Measurements from ENCODE around the gene UGT3A2. TPM values are rescaled to one million over a fixed set of nuclear protein-coding genes. Genes with fewer than 3 reads are reported as not detected.
A peak's percentile ranks its signal among the peaks of the same experiment; 100 is the strongest.

UGT3A2 gene
- total and polyA plus RNA-seq, 12 donors, result 0.08 to 1.7 (median 0.20) TPM; not detected in 4

GRCh38 chr5:36079200-36079781 lies 12.6 kb upstream of the UGT3A2 start:
- Histone ChIP-seq H3K27me3 (no peaks in the 10 kb centered on the region), H3K27ac (no peak overlapping the region), H3K4me1 (replicated peaks in 1 of 2) (no peaks in the 10 kb centered on the region), H3K36me3 (replicated peaks in 1 of 2) (no peaks in the 10 kb centered on the region), H3K4me3 (no peak overlapping the region), H3K9me3 (replicated peaks in 1 of 3) (no peaks in the 10 kb centered on the region)
- no peak for TF ChIP-seq POLR2A (IDR thresholded peaks at IDR 0.05)
- TF ChIP-seq CTCF (IDR thresholded peaks at IDR 0.05), result peak; percentile 42 to 63 (median 56)
- intact Hi-C loops (cut with DNase I), result no loop called here
- 22 to 30% (median 28%) methylated on average over 10 of the region's 10 CpGs for WGBS, 4 donors
- DNase-seq, result peak in 6 of 7 donors; percentile 13 to 55 (median 26)

GRCh38 chr5:36078430-36078829 lies 11.7 kb upstream of the UGT3A2 start:
- Histone ChIP-seq H3K9me3 (replicated peaks in 1 of 3) (no peaks in the 10 kb centered on the region), H3K36me3 (replicated peaks in 1 of 2) (no peaks in the 10 kb centered on the region), H3K27ac (no peak overlapping the region), H3K27me3 (no peaks in the 10 kb centered on the region), H3K4me1 (replicated peaks in 1 of 2) (no peaks in the 10 kb centered on the region), H3K4me3 (no peak overlapping the region)
- intact Hi-C loops (cut with DNase I), result no loop called here
- DNase-seq, result no peak
- TF ChIP-seq CTCF (IDR thresholded peaks at IDR 0.05) (no peak), POLR2A (IDR thresholded peaks at IDR 0.05) (no peak)
- WGBS, 4 donors, result 71 to 79% (median 72%) methylated on average over 8 to 10 of the region's 10 CpGs

- intact Hi-C loops (cut with DNase I), result no loop called here
- Histone ChIP-seq H3K4me3 (no peak overlapping the region), H3K27ac (no peak overlapping the region), H3K4me1 (replicated peaks in 1 of 2) (no peaks in the 10 kb centered on the region), H3K27me3 (no peaks in the 10 kb centered on the region), H3K36me3 (replicated peaks in 1 of 2) (no peaks in the 10 kb centered on the region), H3K9me3 (replicated peaks in 1 of 3) (no peaks in the 10 kb centered on the region)
- 72 to 95% (median 79%) methylated on average over 2 to 3 of the region's 3 CpGs for WGBS, 4 donors
- no peak for TF ChIP-seq CTCF (IDR thresholded peaks at IDR 0.05)
- no peak for TF ChIP-seq POLR2A (IDR thresholded peaks at IDR 0.05)
- DNase-seq, result no peak
Measured at GRCh38 chr5:36073595-36074216, 7.0 kb upstream of the UGT3A2 start.

- intact Hi-C loops (cut with DNase I), result no loop called here
- WGBS, 4 donors, result 24 to 32% (median 29%) methylated on average over 9 of the region's 9 CpGs
Measured at GRCh38 chr5:36070687-36071571, 4.2 kb upstream of the UGT3A2 start.

More at GRCh38 chr5:36070687-36071571, 4.2 kb upstream of the UGT3A2 start:
- H3K4me3 ChIP-seq, result peak overlapping the region in 2 of 4 donors; percentile 34 to 45
- H3K27ac ChIP-seq, result no peak overlapping the region
- peak; percentile 8 to 60 (median 31) for DNase-seq
- TF ChIP-seq POLR2A (IDR thresholded peaks at IDR 0.05) (no peak), CTCF (IDR thresholded peaks at IDR 0.05) (no peak)
- H3K36me3 ChIP-seq (replicated peaks in 1 of 2), result no peaks in the 10 kb centered on the region
- no peaks in the 10 kb centered on the region for H3K4me1 ChIP-seq (replicated peaks in 1 of 2)
- H3K27me3 ChIP-seq, result peaks cover 9% of the 10 kb centered on the region
- H3K9me3 ChIP-seq (replicated peaks in 1 of 3), result no peaks in the 10 kb centered on the region
